SJSA1 (cell line): ENCODE data around the gene APC2. TPM values are rescaled to one million over a fixed set of nuclear protein-coding genes. Genes with fewer than 3 reads are reported as not detected.
"Not testable (repeated sequence)": the region's sequence is repeated elsewhere in the genome, so short reads cannot be mapped to it uniquely, and the experiment has no call there.

Experiments
- DNase-seq, 2 experiments: peaks; one replicate each; pipeline ENCODE4 v3.0.0-alpha.2; 2015 to 2020; ENCODE audit warnings: low spot score in 2 of 2, low read depth in 1 of 2
- H3K27ac ChIP-seq: fragments of 250-450 bp; sonication (Bioruptor Pico); 2 replicates; pipeline ENCODE4 v1.5.1; 2020; ENCODE audit warnings: mild to moderate bottlenecking, moderate library complexity
- H3K27me3 ChIP-seq: fragments of 250-450 bp; sonication (Bioruptor Pico); replicated peaks from 2 replicates; pipeline ENCODE4 v1.5.1; 2020; ENCODE audit warnings: mild to moderate bottlenecking, moderate library complexity
- H3K36me3 ChIP-seq: fragments of 250-450 bp; sonication (Bioruptor Pico); 2 replicates; pipeline ENCODE4 v1.5.1; 2020; ENCODE audit warnings: mild to moderate bottlenecking
- H3K4me1 ChIP-seq: fragments of 250-450 bp; sonication (Bioruptor Pico); replicated peaks from 2 replicates; pipeline ENCODE4 v1.6.1; 2021; ENCODE audit warnings: mild to moderate bottlenecking
- H3K4me3 ChIP-seq: fragments of 250-450 bp; sonication (Bioruptor Pico); 2 replicates; pipeline ENCODE4 v1.5.1; 2020; ENCODE audit warnings: mild to moderate bottlenecking
- H3K9me3 ChIP-seq: fragments of 250-450 bp; sonication (Bioruptor Pico); replicated peaks from 2 replicates; pipeline ENCODE4 v1.5.1; 2020; ENCODE audit warnings: mild to moderate bottlenecking
- total RNA-seq: library from RNA; depleted of rRNA; stranded (reverse); fragments of >200 nt; shearing (Covaris generic); gene quantifications from 2 replicates; pipeline ENCODE4 v1.2.3, GENCODE V29; 2014

The APC2 gene
- total RNA-seq, 1 experiment from 2014 or later, result not detected

GRCh38 chr19:1420085-1420484, 29.8 kb upstream of the APC2 start:
- H3K9me3 ChIP-seq, H3K4me1 ChIP-seq, H3K4me3 ChIP-seq, DNase-seq, H3K27me3 ChIP-seq, H3K27ac ChIP-seq: not testable (repeated sequence)
- H3K36me3 ChIP-seq, result peaks cover 85% of the 10 kb centered on the region

GRCh38 chr19:1420590-1420989, 29.3 kb upstream of the APC2 start:
- Histone ChIP-seq H3K9me3 (no peaks in the 10 kb centered on the region; the same call in 1 of the 2 replicates), H3K27me3 (no peaks in the 10 kb centered on the region), H3K4me3 (no peak overlapping the region), H3K4me1 (no peaks in the 10 kb centered on the region), H3K27ac (no peak overlapping the region), H3K36me3 (peaks cover 88% of the 10 kb centered on the region)
- DNase-seq, result no peak

- H3K4me3 ChIP-seq, result no peak overlapping the region
- H3K36me3 ChIP-seq, result peaks cover 88% of the 10 kb centered on the region
- no peak overlapping the region for H3K27ac ChIP-seq
- no peaks in the 10 kb centered on the region for H3K4me1 ChIP-seq
- H3K9me3 ChIP-seq, result no peaks in the 10 kb centered on the region; the same call in 1 of the 2 replicates
- no peaks in the 10 kb centered on the region for H3K27me3 ChIP-seq
- DNase-seq, result no peak
These were observed 28.5 kb upstream of the APC2 start for GRCh38 chr19:1421218-1421957.

GRCh38 chr19:1421958-1422305, 28.0 kb upstream of the APC2 start:
- no peaks in the 10 kb centered on the region for H3K27me3 ChIP-seq
- H3K36me3 ChIP-seq, result peaks cover 88% of the 10 kb centered on the region
- no peaks in the 10 kb centered on the region; the same call in 1 of the 2 replicates for H3K9me3 ChIP-seq
- no peak for DNase-seq
- no peak overlapping the region for H3K27ac ChIP-seq
- no peak overlapping the region for H3K4me3 ChIP-seq
- H3K4me1 ChIP-seq, result no peaks in the 10 kb centered on the region

GRCh38 chr19:1422360-1422759, 27.6 kb upstream of the APC2 start:
- no peaks in the 10 kb centered on the region for H3K4me1 ChIP-seq
- no peaks in the 10 kb centered on the region for H3K27me3 ChIP-seq
- H3K4me3 ChIP-seq, result no peak overlapping the region
- DNase-seq, result no peak
- peaks cover 88% of the 10 kb centered on the region for H3K36me3 ChIP-seq
- H3K9me3 ChIP-seq, result no peaks in the 10 kb centered on the region; the same call in 1 of the 2 replicates
- H3K27ac ChIP-seq, result no peak overlapping the region

GRCh38 chr19:1422943-1423342, 27.0 kb upstream of the APC2 start:
- no peak overlapping the region for H3K4me3 ChIP-seq
- no peak for DNase-seq
- no peaks in the 10 kb centered on the region for H3K4me1 ChIP-seq
- no peaks in the 10 kb centered on the region; the same call in 1 of the 2 replicates for H3K9me3 ChIP-seq
- no peaks in the 10 kb centered on the region for H3K27me3 ChIP-seq
- peaks cover 86% of the 10 kb centered on the region for H3K36me3 ChIP-seq
- no peak overlapping the region for H3K27ac ChIP-seq

GRCh38 chr19:1423436-1424191, 26.3 kb upstream of the APC2 start:
- DNase-seq, result no peak
- Histone ChIP-seq H3K9me3 (no peaks in the 10 kb centered on the region; the same call in 1 of the 2 replicates), H3K4me3 (no peak overlapping the region), H3K27me3 (no peaks in the 10 kb centered on the region), H3K36me3 (peaks cover 85% of the 10 kb centered on the region), H3K4me1 (no peaks in the 10 kb centered on the region), H3K27ac (no peak overlapping the region)

GRCh38 chr19:1424192-1424955, 25.5 kb upstream of the APC2 start:
- Histone ChIP-seq H3K36me3 (peaks cover 85% of the 10 kb centered on the region), H3K27me3 (no peaks in the 10 kb centered on the region), H3K4me3 (no peak overlapping the region), H3K4me1 (no peaks in the 10 kb centered on the region), H3K9me3 (no peaks in the 10 kb centered on the region; the same call in 1 of the 2 replicates), H3K27ac (no peak overlapping the region)
- DNase-seq, result no peak

GRCh38 chr19:1425102-1425837, 24.7 kb upstream of the APC2 start:
- Histone ChIP-seq H3K27ac (no peak overlapping the region), H3K27me3 (no peaks in the 10 kb centered on the region), H3K36me3 (peaks cover 92% of the 10 kb centered on the region), H3K4me1 (no peaks in the 10 kb centered on the region), H3K9me3 (no peaks in the 10 kb centered on the region; the same call in 1 of the 2 replicates), H3K4me3 (no peak overlapping the region)
- DNase-seq, result no peak

- H3K9me3 ChIP-seq, result no peaks in the 10 kb centered on the region; the same call in 1 of the 2 replicates
- no peak for DNase-seq
- peaks cover 88% of the 10 kb centered on the region for H3K36me3 ChIP-seq
- no peaks in the 10 kb centered on the region for H3K4me1 ChIP-seq
- no peak overlapping the region for H3K4me3 ChIP-seq
- no peak overlapping the region for H3K27ac ChIP-seq
- H3K27me3 ChIP-seq, result no peaks in the 10 kb centered on the region
These were observed 24.0 kb upstream of the APC2 start for GRCh38 chr19:1425902-1426301.

GRCh38 chr19:1426736-1427135, 23.2 kb upstream of the APC2 start:
- Histone ChIP-seq H3K4me1 (no peaks in the 10 kb centered on the region), H3K27ac (no peak overlapping the region), H3K27me3 (no peaks in the 10 kb centered on the region), H3K9me3 (no peaks in the 10 kb centered on the region; the same call in 1 of the 2 replicates), H3K36me3 (peaks cover 85% of the 10 kb centered on the region), H3K4me3 (no peak overlapping the region)
- DNase-seq, result no peak

- Histone ChIP-seq H3K27me3 (no peaks in the 10 kb centered on the region), H3K4me1 (no peaks in the 10 kb centered on the region), H3K36me3 (peaks cover 85% of the 10 kb centered on the region), H3K9me3 (no peaks in the 10 kb centered on the region; the same call in 1 of the 2 replicates), H3K4me3 (no peak overlapping the region), H3K27ac (no peak overlapping the region)
- DNase-seq, result no peak
These were observed 22.6 kb upstream of the APC2 start for GRCh38 chr19:1427221-1427920.
